Dendritic cell treated with granulocyte-macrophage colony-stimulating factor and Interleukin-4, amounts not matched to agents 40 ng/mL and 50 ng/mL, for 4 days (primary cell): ENCODE results near the gene NAA30.
"Not testable (repeated sequence)": the region's sequence is repeated elsewhere in the genome, so short reads cannot be mapped to it uniquely, and the experiment has no call there.

Experiments
- H3K27ac Mint-ChIP-seq: one replicate; pipeline ENCODE4 v1.8.0; 2022; ENCODE audit warnings: mild to moderate bottlenecking, mixed read lengths
- H3K27me3 Mint-ChIP-seq: one replicate; pipeline ENCODE4 v1.8.0; 2022; ENCODE audit warnings: mild to moderate bottlenecking, mixed read lengths
- H3K36me3 Mint-ChIP-seq: one replicate; pipeline ENCODE4 v1.8.0; 2022; ENCODE audit warnings: low read depth, mixed read lengths
- H3K4me1 Mint-ChIP-seq: one replicate; pipeline ENCODE4 v1.8.0; 2022; ENCODE audit warnings: low read depth, mixed read lengths
- H3K4me3 Mint-ChIP-seq: one replicate; pipeline ENCODE4 v1.8.0; 2022; ENCODE audit warnings: mild to moderate bottlenecking, moderate library complexity, mixed read lengths
- H3K9me3 Mint-ChIP-seq: one replicate; pipeline ENCODE4 v1.8.0; 2022; ENCODE audit warnings: mixed read lengths
- intact Hi-C: fragments of 100-400 bp; cut with micrococcal nuclease; formaldehyde crosslinking; loops from one replicate; pipeline ENCODE4 v1.15.0; 2022

The NAA30 gene

GRCh38 chr14:57390037-57390805, at the start of gene NAA30:
TSS of gene NAA30 (plus strand) at chr14:57390586. CDS start at chr14:57390958, 372 bp downstream.
- Mint-ChIP-seq H3K27ac (peak within 1 kb of the TSS; percentile 86), H3K27me3 (no peaks in the 10 kb centered on the region), H3K4me1 (peaks cover 21% of the 10 kb centered on the region), H3K9me3 (no peaks in the 10 kb centered on the region), H3K36me3 (peaks cover 15% of the 10 kb centered on the region), H3K4me3 (peak within 1 kb of the TSS; percentile 88)
- intact Hi-C loops: loop anchor here (5.0 to 10.0 kb wide), 2 partner anchors 123 to 1035 kb away; partner anchors contain the start of genes AP5M1, EXOC5, KIAA0586 and TIMM9

GRCh38 chr14:57343545-57344297, 46.7 kb upstream of the NAA30 start:
- H3K36me3 Mint-ChIP-seq, H3K27me3 Mint-ChIP-seq, H3K4me1 Mint-ChIP-seq, intact Hi-C loops, H3K4me3 Mint-ChIP-seq, H3K27ac Mint-ChIP-seq: not testable (repeated sequence)
- H3K9me3 Mint-ChIP-seq: peaks cover 17% of the 10 kb centered on the region

- no peak overlapping the region for H3K4me3 Mint-ChIP-seq
- intact Hi-C loops: no loop called here
- H3K27ac Mint-ChIP-seq: no peak overlapping the region
- no peaks in the 10 kb centered on the region for H3K4me1 Mint-ChIP-seq
- peaks cover 17% of the 10 kb centered on the region for H3K9me3 Mint-ChIP-seq
- H3K27me3 Mint-ChIP-seq: peaks cover 6% of the 10 kb centered on the region
- H3K36me3 Mint-ChIP-seq: no peaks in the 10 kb centered on the region
Measured at GRCh38 chr14:57345106-57345505, 45.3 kb upstream of the NAA30 start.

GRCh38 chr14:57346741-57347140, 43.6 kb upstream of the NAA30 start:
- no peak overlapping the region for H3K4me3 Mint-ChIP-seq
- intact Hi-C loops: no loop called here
- no peak overlapping the region for H3K27ac Mint-ChIP-seq
- peaks cover 14% of the 10 kb centered on the region for H3K9me3 Mint-ChIP-seq
- H3K36me3 Mint-ChIP-seq: no peaks in the 10 kb centered on the region
- H3K4me1 Mint-ChIP-seq: no peaks in the 10 kb centered on the region
- H3K27me3 Mint-ChIP-seq: peaks cover 6% of the 10 kb centered on the region

GRCh38 chr14:57352396-57353170, 37.8 kb upstream of the NAA30 start:
- no peaks in the 10 kb centered on the region for H3K4me1 Mint-ChIP-seq
- H3K27ac Mint-ChIP-seq: no peak overlapping the region
- no peaks in the 10 kb centered on the region for H3K9me3 Mint-ChIP-seq

GRCh38 chr14:57355081-57355800, 35.1 kb upstream of the NAA30 start:
- intact Hi-C loops: no loop called here
- H3K4me3 Mint-ChIP-seq: no peak overlapping the region
- no peaks in the 10 kb centered on the region for H3K4me1 Mint-ChIP-seq

More at GRCh38 chr14:57352396-57353170, 37.8 kb upstream of the NAA30 start:
- Mint-ChIP-seq H3K4me3 (no peak overlapping the region), H3K27me3 (peaks cover 5% of the 10 kb centered on the region), H3K36me3 (no peaks in the 10 kb centered on the region)
- intact Hi-C loops: no loop called here

GRCh38 chr14:57362361-57362760, 28.0 kb upstream of the NAA30 start:
- Mint-ChIP-seq H3K27ac (no peak overlapping the region), H3K4me1 (no peaks in the 10 kb centered on the region), H3K9me3 (no peaks in the 10 kb centered on the region), H3K27me3 (peaks cover 1% of the 10 kb centered on the region), H3K36me3 (no peaks in the 10 kb centered on the region), H3K4me3 (no peak overlapping the region)
- intact Hi-C loops: no loop called here

More at GRCh38 chr14:57355081-57355800, 35.1 kb upstream of the NAA30 start:
- Mint-ChIP-seq H3K9me3 (no peaks in the 10 kb centered on the region), H3K27ac (no peak overlapping the region), H3K27me3 (peaks cover 2% of the 10 kb centered on the region), H3K36me3 (no peaks in the 10 kb centered on the region)

- Mint-ChIP-seq H3K4me1 (no peaks in the 10 kb centered on the region), H3K27ac (no peak overlapping the region), H3K27me3 (peaks cover 4% of the 10 kb centered on the region), H3K36me3 (no peaks in the 10 kb centered on the region), H3K4me3 (no peak overlapping the region), H3K9me3 (no peaks in the 10 kb centered on the region)
- intact Hi-C loops: no loop called here
Measured at GRCh38 chr14:57364659-57365450, 25.5 kb upstream of the NAA30 start.

GRCh38 chr14:57370187-57370586, 20.2 kb upstream of the NAA30 start:
- H3K4me1 Mint-ChIP-seq, H3K4me3 Mint-ChIP-seq, intact Hi-C loops, H3K27me3 Mint-ChIP-seq, H3K36me3 Mint-ChIP-seq, H3K9me3 Mint-ChIP-seq, H3K27ac Mint-ChIP-seq: not testable (repeated sequence)

- Mint-ChIP-seq H3K4me3 (no peak overlapping the region), H3K4me1 (no peaks in the 10 kb centered on the region), H3K36me3 (no peaks in the 10 kb centered on the region), H3K27me3 (peaks cover 4% of the 10 kb centered on the region), H3K27ac (no peak overlapping the region), H3K9me3 (no peaks in the 10 kb centered on the region)
- intact Hi-C loops: no loop called here
Measured at GRCh38 chr14:57371013-57371412, 19.4 kb upstream of the NAA30 start.

- Mint-ChIP-seq H3K4me1 (no peaks in the 10 kb centered on the region), H3K9me3 (no peaks in the 10 kb centered on the region), H3K36me3 (no peaks in the 10 kb centered on the region), H3K27ac (no peak overlapping the region), H3K27me3 (no peaks in the 10 kb centered on the region), H3K4me3 (no peak overlapping the region)
- intact Hi-C loops: no loop called here
Measured at GRCh38 chr14:57375156-57375555, 15.2 kb upstream of the NAA30 start.

GRCh38 chr14:57378661-57379060, 11.7 kb upstream of the NAA30 start:
- Mint-ChIP-seq H3K36me3 (no peaks in the 10 kb centered on the region), H3K4me3 (no peak overlapping the region), H3K9me3 (no peaks in the 10 kb centered on the region), H3K4me1 (peaks cover 5% of the 10 kb centered on the region), H3K27ac (no peak overlapping the region), H3K27me3 (no peaks in the 10 kb centered on the region)
- intact Hi-C loops: no loop called here

GRCh38 chr14:57380935-57381334, 9.5 kb upstream of the NAA30 start:
- intact Hi-C loops: no loop called here
- H3K4me1 Mint-ChIP-seq: peaks cover 11% of the 10 kb centered on the region
- no peaks in the 10 kb centered on the region for H3K36me3 Mint-ChIP-seq
- H3K9me3 Mint-ChIP-seq: no peaks in the 10 kb centered on the region
- no peak overlapping the region for H3K4me3 Mint-ChIP-seq
- H3K27ac Mint-ChIP-seq: no peak overlapping the region
- no peaks in the 10 kb centered on the region for H3K27me3 Mint-ChIP-seq
